GM23248 (cell line): ENCODE results near the gene FAM25C.
"Not testable (repeated sequence)": the region's sequence is repeated elsewhere in the genome, so short reads cannot be mapped to it uniquely, and the experiment has no call there.

ENCODE experiments used
- EZH2 ChIP-seq: fragments of 200-600 bp; sonication (generic); IDR thresholded peaks from 2 replicates; pipeline ENCODE4 v1.6.1; 2018; ENCODE audit warnings: antibody characterized with exemption, mild to moderate bottlenecking; ENCODE audit not compliant: insufficient read depth, poor library complexity, severe bottlenecking
- EZH2phosphoT487 ChIP-seq: fragments of 200-600 bp; sonication (generic); IDR thresholded peaks from 2 replicates; pipeline ENCODE4 v1.6.1; 2018; ENCODE audit warnings: antibody characterized with exemption, moderate library complexity, mild to moderate bottlenecking, low read depth; ENCODE audit not compliant: insufficient read depth

DNA sequence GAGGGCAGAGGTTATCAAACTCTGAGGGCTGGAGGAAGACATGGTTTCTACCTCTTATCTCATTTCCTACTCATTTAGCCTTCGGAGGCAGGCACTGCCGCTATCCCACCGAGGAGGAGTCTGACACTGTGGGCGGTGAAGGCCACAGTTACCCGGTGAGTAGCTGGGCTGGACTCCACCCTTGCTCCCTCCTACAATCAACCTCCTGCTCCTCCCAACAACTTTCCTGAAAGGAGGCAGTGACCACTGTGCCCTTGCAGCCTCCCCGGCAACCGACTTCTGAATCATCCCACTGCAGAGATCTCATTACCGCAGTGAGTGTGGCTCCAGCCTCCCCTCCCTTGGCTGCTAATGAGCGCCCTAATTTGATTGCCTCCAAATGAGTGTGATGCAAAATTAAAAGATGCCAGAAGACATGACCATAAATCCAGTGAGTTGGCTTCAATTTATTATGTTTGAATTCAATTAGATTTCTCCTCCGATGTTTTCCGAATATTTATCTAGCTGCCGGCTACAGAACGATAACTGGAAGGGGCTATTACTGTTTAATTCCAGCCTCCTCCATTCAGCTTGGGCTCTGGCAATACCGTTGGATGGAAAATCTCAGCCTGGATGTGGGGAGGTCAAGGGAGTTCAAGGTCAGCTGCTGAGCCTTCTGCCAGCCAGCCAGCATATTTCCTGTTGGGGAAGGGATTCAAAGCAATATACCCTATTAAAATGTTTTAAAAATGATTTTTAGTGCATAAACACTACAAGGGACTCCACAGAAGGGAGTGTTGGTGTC is 35.1 kb downstream of the FAM25C start:
- not testable (repeated sequence) for TF ChIP-seq EZH2, EZH2phosphoT487
